Stimulated activated naive B cell treated with anti-CD40 and anti-IgM and Interleukin-4, amounts not matched to agents 10 μg/mL and 1 μg/mL and 100 μg/mL, for 72 hours (primary cell): ENCODE data around the gene RNF150.

Source experiments
- ATAC-seq, 2 donors: fragments of 150-1000 bp; cut with Tn5 transposase; replicated peaks; 2 replicates each; pipeline ENCODE4 v1.10.0; 2021; ENCODE audit warnings: moderate library complexity in 1 of 2
- DNase-seq: peaks from one replicate; pipeline ENCODE4 v3.0.0; 2021
- H3K27ac Mint-ChIP-seq: one replicate; pipeline ENCODE4 v1.8.0; 2022; ENCODE audit warnings: mild to moderate bottlenecking, mixed read lengths
- H3K27me3 Mint-ChIP-seq, 2 donors: one replicate each; pipeline ENCODE4 v1.8.0; 2022; ENCODE audit warnings: mixed read lengths in 2 of 2
- H3K36me3 Mint-ChIP-seq, 2 donors: one replicate each; pipeline ENCODE4 v1.8.0; 2022; ENCODE audit warnings: mixed read lengths in 2 of 2, mild to moderate bottlenecking in 1 of 2
- H3K4me1 Mint-ChIP-seq, 2 donors: one replicate each; pipeline ENCODE4 v1.8.0; 2022; ENCODE audit warnings: mixed read lengths in 2 of 2, mild to moderate bottlenecking in 1 of 2
- H3K4me3 Mint-ChIP-seq, 2 donors: one replicate each; pipeline ENCODE4 v1.8.0; 2022; ENCODE audit warnings: mild to moderate bottlenecking in 2 of 2, mixed read lengths in 2 of 2, moderate library complexity in 1 of 2
- H3K9me3 Mint-ChIP-seq, 2 donors: one replicate each; pipeline ENCODE4 v1.8.0; 2022; ENCODE audit warnings: mixed read lengths in 2 of 2, mild to moderate bottlenecking in 1 of 2

Gene RNF150

GRCh38 chr4:141016117-141016798, 117.0 kb downstream of the RNF150 start:
- Mint-ChIP-seq H3K4me1 (no peaks in the 10 kb centered on the region), H3K27ac (no peak overlapping the region), H3K4me3 (no peak overlapping the region), H3K9me3 (no peaks in the 10 kb centered on the region), H3K27me3 (peaks cover 0 to 4% of the 10 kb centered on the region in 2 donors), H3K36me3 (no peaks in the 10 kb centered on the region)
- ATAC-seq (no peak), DNase-seq (no peak)

GRCh38 chr4:141013899-141014298, 119.4 kb downstream of the RNF150 start:
- ATAC-seq (no peak), DNase-seq (no peak)
- H3K4me1 Mint-ChIP-seq, result no peaks in the 10 kb centered on the region
- H3K27ac Mint-ChIP-seq, result no peak overlapping the region
- H3K36me3 Mint-ChIP-seq, result no peaks in the 10 kb centered on the region
- no peak overlapping the region for H3K4me3 Mint-ChIP-seq
- H3K9me3 Mint-ChIP-seq, result peaks cover 0 to 3% of the 10 kb centered on the region in 2 donors
- H3K27me3 Mint-ChIP-seq, result no peaks in the 10 kb centered on the region

GRCh38 chr4:141011901-141012315, 121.4 kb downstream of the RNF150 start:
- H3K27ac Mint-ChIP-seq, result no peak overlapping the region
- DNase-seq, result no peak
- no peak overlapping the region for H3K4me3 Mint-ChIP-seq
- ATAC-seq, result no peak
- H3K36me3 Mint-ChIP-seq, result no peaks in the 10 kb centered on the region
- H3K4me1 Mint-ChIP-seq, result no peaks in the 10 kb centered on the region
- H3K27me3 Mint-ChIP-seq, result no peaks in the 10 kb centered on the region
- peaks cover 0 to 3% of the 10 kb centered on the region in 2 donors for H3K9me3 Mint-ChIP-seq

GRCh38 chr4:141009931-141010330, 123.3 kb downstream of the RNF150 start:
- H3K27me3 Mint-ChIP-seq, result no peaks in the 10 kb centered on the region
- ATAC-seq, result no peak
- no peak overlapping the region for H3K4me3 Mint-ChIP-seq
- no peaks in the 10 kb centered on the region for H3K36me3 Mint-ChIP-seq
- H3K27ac Mint-ChIP-seq, result no peak overlapping the region
- DNase-seq, result no peak
- H3K4me1 Mint-ChIP-seq, result no peaks in the 10 kb centered on the region
- H3K9me3 Mint-ChIP-seq, result peaks cover 0 to 5% of the 10 kb centered on the region in 2 donors

GRCh38 chr4:141009129-141009528, 124.1 kb downstream of the RNF150 start:
- Mint-ChIP-seq H3K4me1 (no peaks in the 10 kb centered on the region), H3K4me3 (no peak overlapping the region), H3K27me3 (no peaks in the 10 kb centered on the region), H3K36me3 (no peaks in the 10 kb centered on the region), H3K9me3 (peaks cover 0 to 7% of the 10 kb centered on the region in 2 donors), H3K27ac (no peak overlapping the region)
- DNase-seq (no peak), ATAC-seq (no peak)

GRCh38 chr4:141006242-141006802, 126.9 kb downstream of the RNF150 start:
- Mint-ChIP-seq H3K9me3 (peaks cover 0 to 7% of the 10 kb centered on the region in 2 donors), H3K27ac (no peak overlapping the region), H3K36me3 (no peaks in the 10 kb centered on the region), H3K27me3 (no peaks in the 10 kb centered on the region), H3K4me1 (no peaks in the 10 kb centered on the region), H3K4me3 (no peak overlapping the region)
- ATAC-seq (no peak), DNase-seq (no peak)

GRCh38 chr4:141004823-141005222, 128.4 kb downstream of the RNF150 start:
- H3K4me3 Mint-ChIP-seq, result no peak overlapping the region
- H3K9me3 Mint-ChIP-seq, result peaks cover 0 to 7% of the 10 kb centered on the region in 2 donors
- no peak overlapping the region for H3K27ac Mint-ChIP-seq
- H3K4me1 Mint-ChIP-seq, result no peaks in the 10 kb centered on the region
- DNase-seq (no peak), ATAC-seq (no peak)
- H3K36me3 Mint-ChIP-seq, result no peaks in the 10 kb centered on the region
- no peaks in the 10 kb centered on the region for H3K27me3 Mint-ChIP-seq

GRCh38 chr4:141003193-141003592, 130.1 kb downstream of the RNF150 start:
- H3K36me3 Mint-ChIP-seq, result no peaks in the 10 kb centered on the region
- H3K27ac Mint-ChIP-seq, result no peak overlapping the region
- H3K4me1 Mint-ChIP-seq, result no peaks in the 10 kb centered on the region
- H3K27me3 Mint-ChIP-seq, result no peaks in the 10 kb centered on the region
- no peak for DNase-seq
- ATAC-seq, result no peak
- H3K4me3 Mint-ChIP-seq, result no peak overlapping the region
- H3K9me3 Mint-ChIP-seq, result peaks cover 0 to 4% of the 10 kb centered on the region in 2 donors

- H3K36me3 Mint-ChIP-seq, result no peaks in the 10 kb centered on the region
- no peaks in the 10 kb centered on the region for H3K4me1 Mint-ChIP-seq
- no peak overlapping the region for H3K27ac Mint-ChIP-seq
- ATAC-seq (no peak), DNase-seq (no peak)
- H3K9me3 Mint-ChIP-seq, result peaks cover 0 to 4% of the 10 kb centered on the region in 2 donors
- no peak overlapping the region for H3K4me3 Mint-ChIP-seq
- H3K27me3 Mint-ChIP-seq, result no peaks in the 10 kb centered on the region
These were observed 130.9 kb downstream of the RNF150 start for GRCh38 chr4:141002323-141002805.

- Mint-ChIP-seq H3K4me1 (no peaks in the 10 kb centered on the region), H3K9me3 (peaks cover 3 to 4% of the 10 kb centered on the region in 2 donors), H3K4me3 (no peak overlapping the region), H3K27ac (no peak overlapping the region), H3K36me3 (no peaks in the 10 kb centered on the region), H3K27me3 (peaks cover 0 to 10% of the 10 kb centered on the region in 2 donors)
- no peak for DNase-seq
- ATAC-seq, result no peak
These were observed 136.5 kb downstream of the RNF150 start for GRCh38 chr4:140996766-140997165.

GRCh38 chr4:140995058-140995457, 138.2 kb downstream of the RNF150 start:
- Mint-ChIP-seq H3K4me1 (no peaks in the 10 kb centered on the region), H3K27ac (no peak overlapping the region), H3K36me3 (no peaks in the 10 kb centered on the region), H3K4me3 (no peak overlapping the region), H3K27me3 (peaks cover 0 to 10% of the 10 kb centered on the region in 2 donors), H3K9me3 (peaks cover 3 to 4% of the 10 kb centered on the region in 2 donors)
- no peak for DNase-seq
- no peak for ATAC-seq

GRCh38 chr4:140994015-140994414, 139.3 kb downstream of the RNF150 start:
- no peak overlapping the region for H3K27ac Mint-ChIP-seq
- DNase-seq (no peak), ATAC-seq (no peak)
- peaks cover 3 to 4% of the 10 kb centered on the region in 2 donors for H3K9me3 Mint-ChIP-seq
- H3K4me3 Mint-ChIP-seq, result no peak overlapping the region
- no peaks in the 10 kb centered on the region for H3K36me3 Mint-ChIP-seq
- H3K4me1 Mint-ChIP-seq, result no peaks in the 10 kb centered on the region
- H3K27me3 Mint-ChIP-seq, result peaks cover 0 to 10% of the 10 kb centered on the region in 2 donors

- Mint-ChIP-seq H3K36me3 (no peaks in the 10 kb centered on the region), H3K4me1 (no peaks in the 10 kb centered on the region)
These were observed 139.9 kb downstream of the RNF150 start for GRCh38 chr4:140993370-140993769.

GRCh38 chr4:140989944-140990343, 143.3 kb downstream of the RNF150 start:
- Mint-ChIP-seq H3K27me3 (peaks cover 0 to 10% of the 10 kb centered on the region in 2 donors), H3K9me3 (no peaks in the 10 kb centered on the region), H3K27ac (no peak overlapping the region), H3K4me3 (no peak overlapping the region), H3K4me1 (no peaks in the 10 kb centered on the region), H3K36me3 (no peaks in the 10 kb centered on the region)
- DNase-seq, result no peak
- ATAC-seq, result no peak

More at GRCh38 chr4:140993370-140993769, 139.9 kb downstream of the RNF150 start:
- H3K9me3 Mint-ChIP-seq, result peaks cover 3 to 4% of the 10 kb centered on the region in 2 donors
- no peak overlapping the region for H3K4me3 Mint-ChIP-seq
- ATAC-seq (no peak), DNase-seq (no peak)
- H3K27ac Mint-ChIP-seq, result no peak overlapping the region
- peaks cover 0 to 10% of the 10 kb centered on the region in 2 donors for H3K27me3 Mint-ChIP-seq

GRCh38 chr4:140986045-140986444, 147.2 kb downstream of the RNF150 start:
- Mint-ChIP-seq H3K9me3 (no peaks in the 10 kb centered on the region), H3K27ac (no peak overlapping the region), H3K27me3 (peaks cover 0 to 5% of the 10 kb centered on the region in 2 donors), H3K4me1 (no peaks in the 10 kb centered on the region), H3K4me3 (no peak overlapping the region), H3K36me3 (no peaks in the 10 kb centered on the region)
- no peak for DNase-seq
- ATAC-seq, result no peak
